GM12878 (cell line): ENCODE data around the gene ALG6.

Source experiments
- EP300 ChIP-seq, 2 experiments: fragments of 150-350 bp in 1 of 2; IDR thresholded peaks; 2 replicates each; pipeline ENCODE4 v1.6.1; 2011 to 2012; ENCODE audit warnings: low read depth in 2 of 2, low read length in 2 of 2, borderline replicate concordance in 1 of 2, improper control_type of control experiment in 1 of 2, inconsistent platforms in 1 of 2; ENCODE audit not compliant: control insufficient read depth in 1 of 2
- ETV6 ChIP-seq, 2 experiments: fragments of 450-650 bp in 1 of 2; IDR thresholded peaks in 1 of 2; conservative IDR thresholded peaks in 1 of 2; 2 replicates each; pipeline ENCODE4 v1.6.1; 2014; ENCODE audit warnings: antibody characterized with exemption in 1 of 2, borderline replicate concordance in 1 of 2, low read depth in 1 of 2, mild to moderate bottlenecking in 1 of 2, moderate library complexity in 1 of 2
- MXI1 ChIP-seq: fragments of 150-350 bp; IDR thresholded peaks from 2 replicates; pipeline ENCODE4 v1.6.1; 2011; ENCODE audit warnings: low read depth, mild to moderate bottlenecking, inconsistent platforms, low read length, improper control_type of control experiment
- NR2C2 ChIP-seq: IDR thresholded peaks from 2 replicates; pipeline ENCODE4 v1.6.1; 2011; ENCODE audit warnings: borderline replicate concordance, low read depth; ENCODE audit not compliant: control insufficient read depth, insufficient read length
- RELA ChIP-seq: fragments of 450-650 bp; IDR thresholded peaks from 2 replicates; pipeline ENCODE4 v1.8.0; 2014; ENCODE audit warnings: borderline replicate concordance; ENCODE audit not compliant: partially characterized antibody
- SMC3 ChIP-seq: IDR thresholded peaks from 2 replicates; pipeline ENCODE4 v1.6.1; 2011; ENCODE audit warnings: low read length, improper control_type of control experiment, borderline replicate concordance
- USF1 ChIP-seq: IDR thresholded peaks from 2 replicates; pipeline ENCODE4 v1.6.1; 2011; ENCODE audit warnings: borderline replicate concordance, low read depth, mild to moderate bottlenecking, moderate library complexity, mixed read lengths, low read length; ENCODE audit not compliant: insufficient read depth; ENCODE audit errors: extremely low read length
- ZNF687 ChIP-seq: fragments of 450-650 bp; IDR thresholded peaks from 2 replicates; pipeline ENCODE4 v1.6.1; 2017; ENCODE audit warnings: mild to moderate bottlenecking, moderate library complexity
- TF ChIP-seq, protein P1 (sequence below), 3 experiments: IDR thresholded peaks in 2 of 3; conservative IDR thresholded peaks in 1 of 3; 2 replicates each; pipeline ENCODE4 v1.5.1; 2011; ENCODE audit warnings: low read depth in 3 of 3, low read length in 3 of 3, mild to moderate bottlenecking in 3 of 3, control low read depth in 2 of 3, moderate library complexity in 2 of 3, inconsistent platforms in 1 of 3, mixed read lengths in 1 of 3; ENCODE audit not compliant: control insufficient read depth in 2 of 3, insufficient read depth in 1 of 3; ENCODE audit errors: extremely low read depth in 1 of 3

DNA sequence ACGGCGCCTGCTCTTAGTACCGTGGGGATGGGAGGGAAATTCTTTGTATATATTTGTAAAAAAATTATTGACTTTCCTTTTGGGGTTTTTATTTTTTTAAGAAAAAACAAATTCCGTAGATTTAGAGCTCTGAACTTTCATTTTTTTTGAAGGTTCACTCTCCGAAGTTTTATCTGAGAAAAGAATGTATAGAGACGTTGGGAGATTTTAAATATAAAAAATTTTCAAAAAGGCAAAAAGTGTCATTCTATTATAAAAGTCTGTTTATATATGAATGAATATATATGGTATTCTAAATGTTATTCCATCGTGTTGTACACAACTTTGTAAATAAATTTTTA, 42.7 kb upstream of the ALG6 start:
- TF ChIP-seq NR2C2 = no peak
- no peak for TF ChIP-seq USF1
- no peak for TF ChIP-seq EP300 (IDR thresholded peaks at IDR 0.05; ENCODE audit: borderline replicate concordance in 1 of 2, control insufficient read depth in 1 of 2, low read depth in 2 of 2, low read length in 2 of 2)
- TF ChIP-seq, protein P1, sequence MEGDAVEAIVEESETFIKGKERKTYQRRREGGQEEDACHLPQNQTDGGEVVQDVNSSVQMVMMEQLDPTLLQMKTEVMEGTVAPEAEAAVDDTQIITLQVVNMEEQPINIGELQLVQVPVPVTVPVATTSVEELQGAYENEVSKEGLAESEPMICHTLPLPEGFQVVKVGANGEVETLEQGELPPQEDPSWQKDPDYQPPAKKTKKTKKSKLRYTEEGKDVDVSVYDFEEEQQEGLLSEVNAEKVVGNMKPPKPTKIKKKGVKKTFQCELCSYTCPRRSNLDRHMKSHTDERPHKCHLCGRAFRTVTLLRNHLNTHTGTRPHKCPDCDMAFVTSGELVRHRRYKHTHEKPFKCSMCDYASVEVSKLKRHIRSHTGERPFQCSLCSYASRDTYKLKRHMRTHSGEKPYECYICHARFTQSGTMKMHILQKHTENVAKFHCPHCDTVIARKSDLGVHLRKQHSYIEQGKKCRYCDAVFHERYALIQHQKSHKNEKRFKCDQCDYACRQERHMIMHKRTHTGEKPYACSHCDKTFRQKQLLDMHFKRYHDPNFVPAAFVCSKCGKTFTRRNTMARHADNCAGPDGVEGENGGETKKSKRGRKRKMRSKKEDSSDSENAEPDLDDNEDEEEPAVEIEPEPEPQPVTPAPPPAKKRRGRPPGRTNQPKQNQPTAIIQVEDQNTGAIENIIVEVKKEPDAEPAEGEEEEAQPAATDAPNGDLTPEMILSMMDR (IDR thresholded peaks at IDR 0.05 in 2 of 3, conservative IDR thresholded peaks at IDR 0.05 in 1 of 3; ENCODE audit: control insufficient read depth in 2 of 3, extremely low read depth in 1 of 3, insufficient read depth in 1 of 3, low read depth in 3 of 3, low read length in 3 of 3) = no peak
- TF ChIP-seq SMC3 = no peak
- no peak for TF ChIP-seq MXI1
- TF ChIP-seq ETV6 (conservative IDR thresholded peaks at IDR 0.05 in 1 of 2, IDR thresholded peaks at IDR 0.05 in 1 of 2; ENCODE audit: borderline replicate concordance in 1 of 2, low read depth in 1 of 2) = no peak
- no peak for TF ChIP-seq RELA
- TF ChIP-seq ZNF687 = no peak
